HCT116 (cell line): ENCODE measurements around the gene TJP1. TPM values are rescaled to one million over a fixed set of nuclear protein-coding genes. Genes with fewer than 3 reads are reported as not detected.

ENCODE experiments used
- ATAC-seq: fragments of 200-7000 bp; cut with Tn5 transposase; 2 replicates; pipeline ENCODE4 v1.9.1; 2020; ENCODE audit warnings: mild to moderate bottlenecking, moderate library complexity
- BruUV-seq: library from RNA; stranded (reverse); fragments of 400-500 nt; replicated peaks from 2 replicates; lab custom pipeline; 2021; lab: Mats Ljungman, UMichigan
- CTCF ChIA-PET: fragments of 300-600 bp; sonication (Branson Sonifier 250); formaldehyde crosslinking; loops from one replicate; lab custom pipeline; 2021; ENCODE audit warnings: antibody characterized with exemption; lab: Charles Lee
- POLR2A ChIA-PET: fragments of 300-600, 350-600 bp; sonication (Branson Sonifier 250); formaldehyde crosslinking; loops from one replicate; lab custom pipeline; 2021; ENCODE audit warnings: antibody characterized with exemption; lab: Charles Lee
- RAD21 ChIA-PET, 2 experiments: fragments of 300-600 bp; sonication (Branson Sonifier 250); formaldehyde crosslinking; loops; one replicate each; lab custom pipeline; 2023; ENCODE audit warnings: low total read pairs in 2 of 2; ENCODE audit not compliant: uncharacterized antibody in 2 of 2, unreplicated experiment in 2 of 2, low non-redundant PET in 1 of 2; lab: Charles Lee
- DNase-seq: peaks from one replicate; pipeline ENCODE4 v3.0.0-alpha.2; 2010; ENCODE audit warnings: low read depth, low spot score
- H2AFZ ChIP-seq: fragments of 200-600 bp; shearing (Covaris generic), sonication (generic); 2 replicates; pipeline ENCODE4 v1.6.1; 2017; ENCODE audit warnings: low read depth, mixed run types, mixed read lengths, antibody characterized with exemption, low read length; ENCODE audit not compliant: poor library complexity, severe bottlenecking
- H3K27ac ChIP-seq: 2 replicates; pipeline ENCODE4 v1.5.1; 2012; ENCODE audit warnings: low read depth, low read length
- H3K27me3 ChIP-seq: fragments of 200-600 bp; sonication (generic); 2 replicates; pipeline ENCODE4 v1.6.1; 2016; ENCODE audit warnings: mixed run types, low read length, mixed read lengths; ENCODE audit not compliant: insufficient read depth
- H3K36me3 ChIP-seq, 2 experiments: fragments of 200-500 bp in 1 of 2; fragments of 200-600 bp in 1 of 2; sonication (Bioruptor generic) in 1 of 2; sonication (generic) in 1 of 2; 2 replicates each; pipeline versions ENCODE4 v1.5.1 to v1.6.1; 2014 to 2016; ENCODE audit warnings: low read length in 2 of 2, inconsistent platforms in 1 of 2, mixed read lengths in 1 of 2, mixed run types in 1 of 2; ENCODE audit not compliant: insufficient read depth in 2 of 2, control insufficient read depth in 1 of 2
- H3K4me1 ChIP-seq, 2 experiments: fragments of 200-600 bp in 1 of 2; sonication (generic) in 1 of 2; 2 replicates each; pipeline versions ENCODE4 v1.5.1 to v1.6.1; 2012 to 2017; ENCODE audit warnings: low read length in 2 of 2, inconsistent platforms in 1 of 2, mild to moderate bottlenecking in 1 of 2, mixed read lengths in 1 of 2, mixed run types in 1 of 2, moderate library complexity in 1 of 2; ENCODE audit not compliant: insufficient read depth in 2 of 2, control insufficient read depth in 1 of 2
- H3K4me2 ChIP-seq: fragments of 200-600 bp; sonication (generic); 2 replicates; pipeline ENCODE4 v1.6.1; 2017; ENCODE audit warnings: mixed run types, low read length, mixed read lengths
- H3K4me3 ChIP-seq, 2 experiments: fragments of 200-600 bp in 1 of 2; sonication (generic) in 1 of 2; replicated peaks in 1 of 2; 2 replicates each; pipeline ENCODE4 v1.5.1; 2011 to 2016; ENCODE audit warnings: low read length in 2 of 2, control low read depth in 1 of 2, low read depth in 1 of 2, mild to moderate bottlenecking in 1 of 2, mixed read lengths in 1 of 2, mixed run types in 1 of 2
- H3K79me2 ChIP-seq: fragments of 200-600 bp; sonication (generic); 2 replicates; pipeline ENCODE4 v1.6.1; 2017; ENCODE audit warnings: mild to moderate bottlenecking, mixed run types, low read length, moderate library complexity, mixed read lengths; ENCODE audit not compliant: insufficient read depth
- H3K9ac ChIP-seq: fragments of 200-600 bp; sonication (generic); 2 replicates; pipeline ENCODE4 v1.6.1; 2016; ENCODE audit warnings: low read length, mixed read lengths
- H3K9me2 ChIP-seq: fragments of 200-600 bp; sonication (generic), shearing (Covaris generic); 2 replicates; pipeline ENCODE4 v1.6.1; 2017; ENCODE audit warnings: mixed run types, mild to moderate bottlenecking, moderate library complexity; ENCODE audit not compliant: insufficient read depth
- H3K9me3 ChIP-seq, 2 experiments: fragments of 200-500 bp in 1 of 2; fragments of 200-600 bp in 1 of 2; sonication (Bioruptor generic) in 1 of 2; sonication (generic) in 1 of 2; 2 replicates each; pipeline ENCODE4 v1.6.1; 2014 to 2017; ENCODE audit warnings: low read length in 2 of 2, mixed read lengths in 2 of 2, inconsistent platforms in 1 of 2, low read depth in 1 of 2, mild to moderate bottlenecking in 1 of 2, mixed run types in 1 of 2, moderate library complexity in 1 of 2; ENCODE audit not compliant: control insufficient read depth in 1 of 2, insufficient read depth in 1 of 2
- H4K20me1 ChIP-seq: fragments of 200-600 bp; sonication (generic), shearing (Covaris generic); 2 replicates; pipeline ENCODE4 v1.6.1; 2017; ENCODE audit warnings: mixed run types, mild to moderate bottlenecking, moderate library complexity; ENCODE audit not compliant: insufficient read depth
- ATF3 ChIP-seq: IDR thresholded peaks from 2 replicates; pipeline ENCODE4 v1.6.1; 2012
- CBX3 ChIP-seq: IDR thresholded peaks from 2 replicates; pipeline ENCODE4 v1.6.1; 2012; ENCODE audit warnings: low read depth
- CEBPB ChIP-seq: IDR thresholded peaks from 2 replicates; pipeline ENCODE4 v1.6.1; 2012; ENCODE audit warnings: low read depth
- CTCF ChIP-seq, 3 experiments: fragments of 200-600 bp in 1 of 3; sonication (generic) in 1 of 3; IDR thresholded peaks in 2 of 3; conservative IDR thresholded peaks in 1 of 3; 2 replicates each; pipeline ENCODE4 v1.5.1; 2012 to 2017; ENCODE audit warnings: low read depth in 2 of 3, low read length in 2 of 3, antibody characterized with exemption in 1 of 3, borderline replicate concordance in 1 of 3, control low read depth in 1 of 3, mild to moderate bottlenecking in 1 of 3, mixed read lengths in 1 of 3, mixed run types in 1 of 3, moderate library complexity in 1 of 3; ENCODE audit not compliant: insufficient read depth in 1 of 3
- ELF1 ChIP-seq: IDR thresholded peaks from 2 replicates; pipeline ENCODE4 v1.6.1; 2012; ENCODE audit warnings: low read depth, borderline replicate concordance
- EZH2 ChIP-seq: fragments of 200-600 bp; sonication (generic); IDR thresholded peaks from 2 replicates; pipeline ENCODE4 v1.6.1; 2017; ENCODE audit warnings: antibody characterized with exemption, mixed run types
- EZH2phosphoT487 ChIP-seq: fragments of 200-600 bp; IDR thresholded peaks from 2 replicates; pipeline ENCODE4 v1.6.1; 2018; ENCODE audit warnings: antibody characterized with exemption, borderline replicate concordance
- JUND ChIP-seq: IDR thresholded peaks from 2 replicates; pipeline ENCODE4 v1.6.1; 2012
- POLR2A ChIP-seq: IDR thresholded peaks from 2 replicates; pipeline ENCODE4 v1.7.0; 2011; ENCODE audit warnings: borderline replicate concordance; ENCODE audit not compliant: insufficient read depth, insufficient read length; ENCODE audit errors: extremely low read depth
- RAD21 ChIP-seq: IDR thresholded peaks from 2 replicates; pipeline ENCODE4 v1.6.1; 2012; ENCODE audit warnings: low read depth, mild to moderate bottlenecking
- SRF ChIP-seq: IDR thresholded peaks from 2 replicates; pipeline ENCODE4 v1.6.1; 2012; ENCODE audit warnings: low read depth
- ZBTB33 ChIP-seq: IDR thresholded peaks from 2 replicates; pipeline ENCODE4 v1.6.1; 2011; ENCODE audit warnings: mild to moderate bottlenecking, low read length, moderate library complexity; ENCODE audit not compliant: insufficient replicate concordance; ENCODE audit errors: extremely low read depth
- intact Hi-C: fragments of 100-400 bp; cut with micrococcal nuclease; formaldehyde crosslinking; loops from 2 replicates; pipeline ENCODE4 v1.10.0; 2022
- total RNA-seq: library from RNA; stranded (reverse); gene quantifications from one replicate; pipeline ENCODE4 v1.2.1, GENCODE V29; 2021; ENCODE audit not compliant: unreplicated experiment

TJP1 gene
- total RNA-seq, 1 experiment from 2014 or later = 83.6 TPM

- H3K36me3 ChIP-seq = peaks cover 0 to 21% of the 10 kb centered on the region in 2 experiments; a peak in 1 of 4 replicates
- H3K4me2 ChIP-seq = no peak overlapping the region
- H3K9me3 ChIP-seq = 0 out of 4 replicates have a peak, but pooled peaks cover 0 to 4% of the 10 kb centered on the region in 2 experiments
- intact Hi-C loops = no loop called here
- no peak overlapping the region for H3K9ac ChIP-seq
- DNase-seq (no peak), ATAC-seq (no peak)
- H3K4me3 ChIP-seq = no peak overlapping the region
- ChIA-PET RAD21 (no interaction called here), POLR2A (no interaction called here), CTCF (no interaction called here)
- H2AFZ ChIP-seq = no peak overlapping the region
- H3K27me3 ChIP-seq = no peaks in the 10 kb centered on the region
- no peaks in the 10 kb centered on the region for H4K20me1 ChIP-seq
- no TSS peak for BruUV-seq
- H3K27ac ChIP-seq = no peak overlapping the region
- no peaks in the 10 kb centered on the region for H3K9me2 ChIP-seq
- TF ChIP-seq ATF3 (no peak), CTCF (IDR thresholded peaks at IDR 0.05 in 2 of 3, conservative IDR thresholded peaks at IDR 0.05 in 1 of 3; ENCODE audit: borderline replicate concordance in 1 of 3, insufficient read depth in 1 of 3, low read depth in 2 of 3, low read length in 2 of 3) (no peak), ELF1 (no peak), JUND (no peak), CEBPB (no peak), EZH2 (no peak), POLR2A (no peak), ZBTB33 (no peak), EZH2phosphoT487 (no peak), RAD21 (no peak), SRF (no peak), CBX3 (no peak)
- peaks cover 71% of the 10 kb centered on the region for H3K79me2 ChIP-seq
- H3K4me1 ChIP-seq = peaks cover 0 to 16% of the 10 kb centered on the region in 2 experiments; a peak in 2 of 4 replicates
These were observed 31.7 kb downstream of the TJP1 start for GRCh38 chr15:29790607-29791006.
